HUES48 (cell line): ENCODE data around the gene ZNFX1.

Source experiments
- H3K27ac ChIP-seq: one replicate; pipeline ENCODE4 v1.7.0; 2013; ENCODE audit warnings: low read depth, low read length, inconsistent platforms
- H3K27me3 ChIP-seq: 2 replicates; pipeline ENCODE4 v1.6.1; 2013; ENCODE audit warnings: mild to moderate bottlenecking, low read length; ENCODE audit not compliant: control insufficient read depth, insufficient read depth
- H3K36me3 ChIP-seq: 2 replicates; pipeline ENCODE4 v1.6.1; 2013; ENCODE audit warnings: low read length; ENCODE audit not compliant: control insufficient read depth, insufficient read depth
- H3K4me1 ChIP-seq: 2 replicates; pipeline ENCODE4 v1.6.1; 2013; ENCODE audit warnings: mild to moderate bottlenecking, low read length; ENCODE audit not compliant: control insufficient read depth, insufficient read depth
- H3K4me3 ChIP-seq: 2 replicates; pipeline ENCODE4 v1.5.1; 2013; ENCODE audit warnings: mild to moderate bottlenecking, low read depth, low read length
- H3K9ac ChIP-seq: 2 replicates; pipeline ENCODE4 v1.6.1; 2013; ENCODE audit warnings: mild to moderate bottlenecking, low read depth, low read length, moderate library complexity
- H3K9me3 ChIP-seq: 2 replicates; pipeline ENCODE4 v1.6.1; 2013; ENCODE audit warnings: low read length; ENCODE audit not compliant: control insufficient read depth, insufficient read depth

Gene ZNFX1

DNA sequence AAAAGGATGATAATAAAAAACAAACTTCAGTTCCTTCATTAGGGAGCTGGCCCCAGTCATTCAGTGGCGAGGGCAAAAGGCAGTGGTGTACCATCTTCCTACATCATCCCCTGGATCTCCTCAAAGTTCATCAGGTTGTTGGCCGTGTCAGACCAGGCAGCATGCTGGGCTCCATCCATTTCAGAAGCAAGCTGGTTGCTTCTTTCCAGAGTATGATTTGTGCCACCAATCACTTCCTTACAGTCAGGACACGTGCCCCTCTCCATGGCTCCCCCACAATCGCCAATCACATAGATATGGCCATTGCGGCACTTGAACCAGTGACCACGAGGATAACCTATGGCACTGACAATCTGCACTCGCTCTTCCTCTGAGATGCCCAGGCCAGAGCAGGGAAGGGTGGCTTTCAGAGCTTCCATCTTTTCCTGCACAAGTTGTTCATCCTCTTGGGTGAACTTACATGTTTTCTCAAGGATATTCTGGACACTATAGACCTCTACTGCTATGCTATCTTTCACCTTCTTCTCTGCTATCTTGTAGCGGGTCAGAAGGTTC lies 30.6 kb downstream of the ZNFX1 start:
- no peaks in the 10 kb centered on the region for H3K9me3 ChIP-seq
- H3K27me3 ChIP-seq: no peaks in the 10 kb centered on the region
- no peaks in the 10 kb centered on the region for H3K4me1 ChIP-seq
- H3K9ac ChIP-seq: no peak overlapping the region
- H3K36me3 ChIP-seq: peaks cover 92% of the 10 kb centered on the region
- H3K27ac ChIP-seq: no peak overlapping the region
- no peak overlapping the region for H3K4me3 ChIP-seq

DNA sequence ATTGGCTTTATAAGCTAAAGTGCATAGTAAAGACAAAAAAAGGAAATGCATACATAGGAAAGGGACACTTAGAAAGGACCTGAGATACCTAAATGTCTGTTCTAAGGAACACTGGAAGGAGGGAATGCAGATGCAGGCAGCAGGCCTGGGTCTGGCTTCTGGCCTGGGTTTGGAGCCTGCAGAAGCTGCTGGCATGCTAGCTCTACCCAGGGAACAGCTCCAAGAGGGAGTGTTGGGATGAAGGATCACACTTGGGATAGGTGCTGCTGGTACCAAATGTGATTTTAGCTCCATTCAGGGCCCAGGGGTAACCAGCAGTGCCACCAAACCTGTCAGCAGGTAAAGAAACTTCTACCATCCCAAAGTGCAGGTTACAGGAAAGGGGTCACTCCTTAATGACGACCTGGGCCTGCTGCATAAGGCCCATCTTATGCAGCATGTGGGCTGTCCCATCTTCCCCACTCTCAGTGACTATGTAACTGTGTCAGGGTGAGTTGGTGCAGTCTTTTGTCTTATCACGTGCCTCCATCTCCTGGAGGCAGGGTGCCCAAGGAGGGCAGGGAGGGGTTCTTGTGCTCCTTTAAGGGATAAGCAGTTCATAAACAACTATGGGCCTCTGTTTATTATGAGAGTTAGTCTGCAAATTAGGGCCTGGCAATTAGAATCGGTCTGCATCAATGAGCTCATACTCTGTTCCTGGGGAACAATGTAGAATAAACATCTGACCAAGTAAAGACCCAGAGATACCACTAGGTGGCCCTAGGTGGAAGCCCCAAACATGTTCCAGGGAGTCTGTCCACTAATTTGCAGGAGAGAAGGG lies 31.7 kb downstream of the ZNFX1 start:
- Histone ChIP-seq H3K27ac (no peak overlapping the region), H3K4me1 (no peaks in the 10 kb centered on the region), H3K36me3 (peaks cover 95% of the 10 kb centered on the region)

DNA sequence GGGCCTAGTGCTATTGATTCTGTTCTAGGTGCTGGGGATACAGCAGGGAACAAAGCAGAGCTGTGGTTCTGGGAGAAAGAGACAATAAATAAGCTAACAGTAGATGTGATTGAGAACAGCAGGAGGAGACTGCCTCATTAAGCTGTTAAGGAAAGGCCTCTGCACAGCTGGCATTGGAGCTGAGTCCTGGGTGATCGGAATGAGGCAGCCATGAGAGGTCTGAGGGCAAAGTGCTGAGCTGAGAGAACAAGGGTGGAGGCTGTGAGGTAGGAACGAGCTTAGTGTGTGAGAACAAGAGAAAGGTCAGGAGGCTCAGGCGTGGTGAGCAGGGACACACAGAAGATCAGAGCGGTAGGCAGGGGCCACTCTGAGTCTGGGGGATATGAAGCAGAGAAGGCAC lies 40.3 kb downstream of the ZNFX1 start:
- Histone ChIP-seq H3K4me3 (no peak overlapping the region), H3K27ac (no peak overlapping the region), H3K27me3 (no peaks in the 10 kb centered on the region), H3K9ac (no peak overlapping the region), H3K4me1 (no peaks in the 10 kb centered on the region), H3K9me3 (no peaks in the 10 kb centered on the region), H3K36me3 (peaks cover 93% of the 10 kb centered on the region)

More for the DNA sequence above, 31.7 kb downstream of the ZNFX1 start:
- H3K9ac ChIP-seq: no peak overlapping the region
- H3K4me3 ChIP-seq: no peak overlapping the region
- no peaks in the 10 kb centered on the region for H3K9me3 ChIP-seq
- H3K27me3 ChIP-seq: no peaks in the 10 kb centered on the region

DNA sequence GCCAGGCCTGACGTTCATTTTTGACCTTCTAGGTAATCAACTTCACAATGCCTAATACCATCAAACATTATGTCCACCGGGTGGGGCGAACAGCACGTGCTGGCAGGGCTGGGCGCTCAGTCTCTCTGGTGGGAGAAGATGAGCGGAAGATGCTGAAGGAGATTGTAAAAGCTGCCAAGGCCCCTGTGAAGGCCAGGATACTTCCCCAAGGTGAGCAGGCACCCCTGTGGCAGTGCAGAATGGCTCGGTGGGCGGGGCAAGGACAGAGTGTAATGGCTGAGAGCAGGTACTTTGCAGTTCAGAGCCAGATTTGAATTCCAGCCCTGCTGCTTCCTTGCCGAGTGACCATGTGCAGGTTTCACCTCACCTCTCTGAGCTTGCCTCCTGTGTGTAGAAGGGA lies 41.6 kb downstream of the ZNFX1 start:
- no peaks in the 10 kb centered on the region for H3K9me3 ChIP-seq
- H3K9ac ChIP-seq: no peak overlapping the region
- H3K4me3 ChIP-seq: no peak overlapping the region
- H3K36me3 ChIP-seq: peaks cover 90% of the 10 kb centered on the region
- no peaks in the 10 kb centered on the region for H3K27me3 ChIP-seq
- H3K4me1 ChIP-seq: no peaks in the 10 kb centered on the region
- no peak overlapping the region for H3K27ac ChIP-seq

DNA sequence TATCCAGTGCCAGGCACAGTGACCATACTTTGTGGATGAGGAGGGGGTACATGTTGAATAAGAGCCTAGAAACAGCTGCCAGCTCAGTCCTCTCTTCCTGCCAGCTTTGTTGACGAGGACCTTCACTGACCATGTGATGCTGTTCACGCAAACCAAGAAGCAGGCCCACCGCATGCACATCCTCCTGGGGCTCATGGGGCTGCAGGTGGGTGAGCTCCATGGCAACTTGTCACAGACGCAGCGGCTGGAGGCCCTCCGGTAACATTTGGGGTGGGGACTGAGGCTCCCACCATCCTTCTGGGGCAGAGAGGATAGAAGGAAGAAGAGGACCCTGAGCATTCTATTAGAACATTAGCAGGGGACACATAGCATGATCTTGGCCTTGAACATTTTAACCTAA lies 43.0 kb downstream of the ZNFX1 start:
- Histone ChIP-seq H3K36me3 (peaks cover 90% of the 10 kb centered on the region), H3K27ac (no peak overlapping the region), H3K9me3 (no peaks in the 10 kb centered on the region), H3K9ac (no peak overlapping the region), H3K27me3 (no peaks in the 10 kb centered on the region), H3K4me1 (no peaks in the 10 kb centered on the region), H3K4me3 (no peak overlapping the region)

DNA sequence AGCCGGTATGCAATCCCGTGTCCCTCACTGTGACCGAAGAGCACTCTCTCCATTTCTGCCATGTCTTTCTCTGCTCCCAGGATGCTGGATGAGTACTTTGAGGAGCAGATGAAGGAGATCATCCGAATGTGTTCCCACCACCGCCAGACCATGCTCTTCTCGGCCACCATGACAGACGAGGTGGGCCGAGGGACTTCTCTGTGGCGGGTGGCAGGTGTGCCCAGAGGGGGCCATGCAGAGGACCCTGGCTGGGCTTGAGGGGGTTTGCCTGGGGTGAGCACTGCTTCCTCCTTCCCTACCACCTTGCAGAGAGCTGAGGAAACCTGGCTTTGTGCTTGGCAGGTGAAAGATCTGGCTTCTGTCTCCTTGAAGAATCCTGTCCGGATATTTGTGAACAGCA lies 44.6 kb downstream of the ZNFX1 start:
- H3K4me1 ChIP-seq: no peaks in the 10 kb centered on the region
- H3K9me3 ChIP-seq: no peaks in the 10 kb centered on the region
- H3K27ac ChIP-seq: no peak overlapping the region
- no peak overlapping the region for H3K9ac ChIP-seq
- peaks cover 89% of the 10 kb centered on the region for H3K36me3 ChIP-seq
- no peak overlapping the region for H3K4me3 ChIP-seq
- no peaks in the 10 kb centered on the region for H3K27me3 ChIP-seq

DNA sequence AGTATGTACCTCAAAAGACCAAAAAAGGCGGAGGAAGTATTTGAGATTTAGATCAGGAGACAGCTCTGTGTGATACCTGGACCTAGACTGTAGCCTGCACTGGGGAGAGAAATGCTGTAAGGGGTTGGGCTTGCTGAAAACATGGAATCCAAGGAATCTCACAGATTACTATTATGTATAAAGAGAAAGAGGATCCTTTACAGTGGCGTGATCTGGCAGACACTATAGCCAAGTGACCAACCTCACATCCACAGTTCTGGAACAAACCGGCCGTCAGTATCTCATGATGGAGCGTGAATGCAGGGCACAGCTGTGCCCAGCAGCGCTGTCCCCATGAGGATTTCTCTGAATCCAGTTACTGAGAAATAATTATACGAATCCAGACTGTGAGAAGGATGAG lies 46.4 kb downstream of the ZNFX1 start:
- Histone ChIP-seq H3K4me3 (no peak overlapping the region), H3K27me3 (no peaks in the 10 kb centered on the region), H3K27ac (no peak overlapping the region), H3K36me3 (peaks cover 85% of the 10 kb centered on the region), H3K4me1 (no peaks in the 10 kb centered on the region), H3K9me3 (no peaks in the 10 kb centered on the region), H3K9ac (no peak overlapping the region)

DNA sequence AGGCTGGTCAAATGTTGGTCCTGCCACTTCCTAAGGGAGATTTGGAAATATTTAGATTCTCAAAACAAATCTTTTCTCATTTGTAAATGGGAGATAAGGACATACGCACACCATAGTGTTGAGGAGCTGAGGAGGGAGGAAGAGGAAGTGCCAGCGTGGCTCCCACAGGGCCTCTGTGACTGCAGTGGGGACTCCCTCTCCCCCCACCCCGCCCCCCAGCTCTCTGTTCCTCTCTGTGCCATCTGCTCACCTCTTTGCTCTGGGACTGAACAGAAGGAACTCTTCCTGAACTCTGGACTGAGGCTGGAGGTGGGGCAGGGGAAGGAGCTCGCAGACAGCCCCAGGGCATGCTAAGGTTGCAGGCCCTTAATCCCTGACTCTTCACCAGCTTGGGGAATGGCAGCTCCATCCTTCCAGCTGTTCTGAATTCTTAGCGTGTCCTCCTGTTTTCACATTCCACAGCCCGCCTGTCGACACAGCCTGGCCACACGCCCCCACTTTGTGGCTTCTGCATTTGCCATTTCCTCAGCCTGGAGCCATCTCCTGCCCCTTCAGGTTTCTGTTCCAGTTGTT lies 47.2 kb downstream of the ZNFX1 start:
- peaks cover 87% of the 10 kb centered on the region for H3K36me3 ChIP-seq
- H3K27ac ChIP-seq: no peak overlapping the region
- H3K4me1 ChIP-seq: no peaks in the 10 kb centered on the region
- H3K9me3 ChIP-seq: no peaks in the 10 kb centered on the region
- no peak overlapping the region for H3K9ac ChIP-seq
- H3K27me3 ChIP-seq: no peaks in the 10 kb centered on the region
- no peak overlapping the region for H3K4me3 ChIP-seq

DNA sequence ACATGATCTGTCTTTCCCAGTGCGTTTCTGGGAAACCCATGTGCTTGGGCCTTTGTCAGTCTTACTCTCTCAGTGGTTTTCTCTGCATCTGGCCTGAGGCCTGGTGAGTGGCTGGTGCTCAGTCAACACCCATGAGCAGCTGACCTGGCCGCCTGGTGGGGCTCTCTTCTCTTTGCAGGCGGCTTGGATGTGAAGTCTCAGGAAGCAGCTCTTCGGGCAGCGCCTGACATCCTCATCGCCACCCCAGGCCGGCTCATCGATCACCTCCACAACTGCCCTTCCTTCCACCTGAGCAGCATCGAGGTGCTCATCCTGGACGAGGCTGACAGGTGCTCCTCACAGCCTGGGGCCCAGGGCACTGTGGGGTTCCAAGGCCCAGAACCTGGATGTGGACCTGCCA lies 47.8 kb downstream of the ZNFX1 start:
- Histone ChIP-seq H3K9me3 (no peaks in the 10 kb centered on the region), H3K4me3 (no peak overlapping the region), H3K4me1 (no peaks in the 10 kb centered on the region), H3K27ac (no peak overlapping the region), H3K27me3 (no peaks in the 10 kb centered on the region), H3K9ac (no peak overlapping the region), H3K36me3 (peaks cover 87% of the 10 kb centered on the region)

DNA sequence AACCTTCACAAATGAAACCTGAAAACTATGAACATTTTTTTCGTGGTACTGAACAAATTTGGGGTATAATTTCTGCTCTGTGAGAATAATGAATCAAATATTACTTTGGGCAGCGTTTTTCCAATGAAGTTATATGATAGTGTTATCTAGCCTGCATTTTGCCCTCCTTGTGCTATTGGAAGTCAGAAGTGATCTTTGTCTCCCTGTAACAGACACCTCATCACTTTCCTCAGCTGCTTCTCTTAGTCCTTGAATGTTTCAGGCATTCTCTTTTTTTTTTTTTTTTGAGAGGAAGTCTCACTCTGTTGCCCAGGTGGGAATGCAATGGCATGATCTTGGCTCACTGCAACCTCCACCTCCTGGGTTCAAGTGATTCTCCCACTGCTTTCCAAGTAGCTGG lies 48.5 kb downstream of the ZNFX1 start:
- peaks cover 87% of the 10 kb centered on the region for H3K36me3 ChIP-seq
- H3K27ac ChIP-seq: no peak overlapping the region
- H3K4me1 ChIP-seq: no peaks in the 10 kb centered on the region
- H3K4me3 ChIP-seq: no peak overlapping the region
- H3K9me3 ChIP-seq: no peaks in the 10 kb centered on the region
- no peaks in the 10 kb centered on the region for H3K27me3 ChIP-seq
- no peak overlapping the region for H3K9ac ChIP-seq

DNA sequence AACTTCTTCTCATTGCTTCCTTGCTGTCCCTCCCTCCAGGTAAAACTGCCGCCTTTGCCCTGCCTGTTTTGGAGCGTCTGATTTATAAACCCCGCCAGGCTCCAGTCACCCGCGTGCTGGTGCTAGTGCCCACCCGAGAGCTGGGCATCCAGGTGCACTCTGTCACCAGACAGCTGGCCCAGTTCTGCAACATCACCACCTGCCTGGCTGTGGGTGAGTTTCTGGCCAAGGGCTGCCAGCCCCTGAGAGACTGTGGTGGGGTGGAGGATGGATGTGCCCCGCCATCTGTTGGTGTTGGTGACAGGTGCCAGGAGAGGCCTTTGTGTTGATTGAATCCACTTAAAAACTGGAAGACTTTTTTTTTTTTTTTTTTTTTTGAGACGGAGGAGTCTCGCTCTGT lies 49.2 kb downstream of the ZNFX1 start:
- no peaks in the 10 kb centered on the region for H3K4me1 ChIP-seq
- no peaks in the 10 kb centered on the region for H3K27me3 ChIP-seq
- H3K4me3 ChIP-seq: no peak overlapping the region
- no peak overlapping the region for H3K27ac ChIP-seq
- H3K36me3 ChIP-seq: peaks cover 88% of the 10 kb centered on the region
- H3K9me3 ChIP-seq: no peaks in the 10 kb centered on the region
- H3K9ac ChIP-seq: no peak overlapping the region
